GM19351 (cell line): ENCODE results near the gene CCBE1.

Experiments
- ATAC-seq: cut with Tn5 transposase; IDR thresholded peaks from one replicate; pipeline ENCODE4 v1.9.1; 2021; ENCODE audit warnings: mild to moderate bottlenecking, moderate library complexity; ENCODE audit not compliant: unreplicated experiment

The CCBE1 gene

GRCh38 chr18:59509481-59510442, 187.5 kb downstream of the CCBE1 start:
- no peak for ATAC-seq

- ATAC-seq: no peak
Observed at GRCh38 chr18:59505356-59505755, 191.9 kb downstream of the CCBE1 start.

DNA sequence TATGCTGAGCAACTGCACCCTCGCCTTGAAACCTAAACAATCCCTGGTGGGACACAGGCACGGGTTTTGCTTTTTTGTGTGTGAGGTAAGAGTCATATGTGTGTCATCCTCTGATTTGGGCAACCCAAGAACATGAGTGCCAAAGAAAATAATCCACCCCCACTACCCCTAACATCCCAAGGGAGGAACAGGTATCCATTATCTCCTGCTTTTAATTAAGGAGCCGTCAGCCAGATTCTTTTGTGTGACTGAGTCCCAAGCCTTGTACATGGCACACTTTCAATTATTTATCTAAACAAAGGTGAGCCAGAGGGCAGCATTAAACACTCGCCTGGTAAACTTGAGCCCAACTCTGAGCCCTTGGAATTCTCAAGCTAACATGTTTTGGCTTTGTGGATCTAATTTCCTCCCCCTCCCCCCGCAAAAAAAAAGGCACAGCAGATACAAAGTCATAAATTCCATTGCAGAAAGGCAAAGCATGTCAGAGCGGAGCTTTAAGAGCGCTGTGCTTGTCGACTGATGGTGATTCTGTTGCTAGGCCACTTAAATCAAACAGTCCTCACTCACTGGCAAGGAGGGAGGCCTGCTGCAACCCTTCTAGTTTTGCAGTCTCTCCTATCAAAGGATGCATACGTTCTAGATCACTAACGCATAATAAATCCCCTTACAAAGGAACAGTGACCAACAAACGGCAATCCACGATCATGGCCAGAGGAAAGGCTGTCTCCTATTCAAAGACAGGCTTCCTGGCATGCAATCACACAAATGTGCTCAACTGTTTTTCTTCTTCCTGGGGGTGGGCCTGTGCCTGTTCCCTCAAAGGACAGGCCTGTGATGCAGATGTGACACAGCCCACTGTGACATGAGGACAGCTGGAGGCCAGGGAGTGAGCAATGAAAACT, 194.7 kb downstream of the CCBE1 start:
- ATAC-seq: no peak

GRCh38 chr18:59501920-59502273, 195.3 kb downstream of the CCBE1 start:
- no peak for ATAC-seq

DNA sequence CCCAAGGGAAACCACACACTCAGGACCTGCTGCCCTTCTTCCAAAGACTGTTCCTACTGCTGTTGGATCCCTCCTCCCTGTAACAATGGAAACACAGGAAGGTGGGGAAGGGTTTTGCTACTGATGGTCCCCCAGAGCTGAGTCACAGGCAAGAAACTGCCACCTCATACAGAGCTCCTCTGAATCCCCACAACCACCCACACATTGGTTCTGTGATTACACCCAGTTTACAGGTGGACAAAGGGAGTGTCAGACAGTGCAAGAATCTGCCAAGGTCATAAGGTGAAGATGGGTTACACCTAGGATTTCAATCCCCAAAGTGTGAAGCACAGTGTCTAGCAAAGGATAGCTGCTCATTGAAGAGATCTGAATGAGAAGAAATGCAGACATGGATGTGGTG, 196.5 kb downstream of the CCBE1 start:
- peak; percentile 47 for ATAC-seq

DNA sequence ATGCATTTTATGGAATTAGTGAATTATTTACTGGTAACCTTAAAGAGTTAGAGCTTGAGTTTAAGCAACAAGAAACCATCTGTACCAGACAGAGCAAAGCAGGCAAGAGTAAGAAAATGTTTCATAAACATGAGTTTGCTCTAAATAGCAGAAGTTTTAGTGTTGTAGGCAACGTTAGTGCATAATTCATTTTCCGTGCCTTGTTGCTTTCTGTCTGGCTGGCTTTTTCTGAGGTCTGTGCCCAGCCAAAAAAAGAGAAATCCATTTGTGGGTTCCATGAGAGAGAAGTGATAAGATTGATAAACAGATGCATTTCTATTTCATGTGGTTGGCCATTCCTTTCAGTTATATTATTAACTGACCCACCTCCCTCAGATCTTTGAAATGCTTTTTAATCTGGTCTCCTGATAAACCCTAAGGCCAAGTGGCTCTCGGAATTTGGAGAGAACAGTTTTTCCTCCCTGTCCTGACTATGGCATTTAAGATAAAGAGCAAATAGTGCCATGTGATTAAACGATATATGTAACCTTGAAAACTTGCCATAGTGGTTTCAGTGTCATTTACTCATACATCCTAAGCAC, 198.6 kb downstream of the CCBE1 start:
- no peak for ATAC-seq

DNA sequence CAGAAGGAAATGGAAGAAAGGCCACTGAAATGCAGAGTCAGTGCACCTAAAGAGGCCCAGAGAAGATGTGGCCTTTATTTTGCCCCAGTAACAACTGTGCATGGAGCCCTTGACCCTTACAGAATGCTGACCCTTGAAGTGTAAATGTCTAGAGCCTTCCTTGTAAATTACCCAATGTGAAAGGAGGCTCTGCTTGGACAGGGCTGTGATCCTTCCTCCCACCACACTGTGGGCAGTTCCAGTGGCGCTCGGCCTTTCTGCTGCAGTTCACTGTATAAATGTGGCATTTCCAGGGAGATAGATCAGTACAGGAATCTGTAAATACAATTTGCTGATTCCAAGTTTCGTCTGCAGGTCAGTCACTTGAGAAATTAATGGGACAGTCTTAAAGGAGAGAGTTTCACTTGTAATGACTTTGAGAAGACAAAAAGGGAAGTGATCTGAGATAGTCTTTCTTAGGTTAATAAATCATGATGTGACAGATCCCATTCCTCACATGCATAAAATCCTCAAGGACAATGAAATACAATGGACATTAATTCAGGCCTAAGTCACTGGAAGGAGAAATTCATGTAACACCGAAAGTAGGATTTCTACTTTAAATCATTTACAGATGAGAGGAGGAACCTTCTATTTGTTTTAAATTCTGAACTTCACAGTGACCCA, 204.3 kb downstream of the CCBE1 start:
- no peak for ATAC-seq

GRCh38 chr18:59488899-59489298, 208.3 kb downstream of the CCBE1 start:
- ATAC-seq: peak; percentile 79

DNA sequence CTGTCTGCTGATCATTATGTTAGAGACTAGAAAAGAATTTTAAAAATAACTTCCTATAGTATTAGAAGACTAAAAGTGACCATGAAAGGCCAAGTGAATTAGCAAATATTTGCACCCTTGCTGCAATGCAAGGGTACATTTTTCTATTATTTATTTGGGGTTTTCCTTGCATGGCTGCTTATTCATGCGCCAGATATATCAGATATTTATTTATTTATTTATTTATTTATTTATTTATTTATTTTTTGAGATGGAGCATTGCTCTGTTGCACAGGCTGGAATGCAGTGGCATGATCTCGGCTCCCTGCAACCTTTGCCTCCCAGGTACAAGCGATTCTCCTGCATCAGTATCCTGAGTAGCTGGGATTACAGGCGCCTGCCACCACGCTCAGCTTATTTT, 211.8 kb downstream of the CCBE1 start:
- ATAC-seq: no peak

DNA sequence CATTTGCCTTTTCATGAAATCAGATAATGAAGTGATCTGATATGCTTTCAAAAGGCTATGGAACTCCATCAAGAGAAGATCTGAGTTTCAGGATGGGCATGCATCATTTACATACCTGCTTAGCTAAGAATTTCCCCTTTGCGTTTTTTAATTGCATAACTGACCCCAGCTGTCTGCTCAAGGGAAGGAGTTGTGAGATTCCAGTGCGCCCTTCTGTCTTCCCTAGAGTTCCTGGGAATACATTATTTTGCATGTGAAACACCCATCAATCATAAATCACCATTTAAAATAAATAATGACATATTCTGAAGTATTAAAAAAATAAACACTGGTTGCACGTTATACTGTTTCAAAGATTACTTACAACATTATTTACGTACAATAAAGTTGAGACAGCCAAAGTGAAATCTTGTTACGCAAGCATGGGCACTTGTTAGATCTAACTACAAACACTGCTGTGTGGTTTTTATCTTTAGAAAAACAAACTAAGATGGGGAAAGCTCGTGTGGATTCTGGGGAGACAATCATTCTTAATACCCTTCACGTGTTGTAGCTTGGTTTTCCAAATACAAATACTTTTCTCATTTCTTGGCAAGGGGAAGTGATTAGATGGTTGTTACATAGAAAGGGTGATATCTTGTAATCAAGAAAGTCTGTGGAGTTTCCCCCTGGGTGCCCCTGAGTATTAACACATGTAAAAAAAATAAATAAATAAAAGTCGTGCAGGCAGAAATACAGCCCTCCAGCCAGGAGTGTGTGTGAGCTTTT, 212.5 kb downstream of the CCBE1 start:
- ATAC-seq: no peak

GRCh38 chr18:59484131-59484530, 213.1 kb downstream of the CCBE1 start:
- no peak for ATAC-seq

GRCh38 chr18:59481436-59481835, 215.8 kb downstream of the CCBE1 start:
- no peak for ATAC-seq

DNA sequence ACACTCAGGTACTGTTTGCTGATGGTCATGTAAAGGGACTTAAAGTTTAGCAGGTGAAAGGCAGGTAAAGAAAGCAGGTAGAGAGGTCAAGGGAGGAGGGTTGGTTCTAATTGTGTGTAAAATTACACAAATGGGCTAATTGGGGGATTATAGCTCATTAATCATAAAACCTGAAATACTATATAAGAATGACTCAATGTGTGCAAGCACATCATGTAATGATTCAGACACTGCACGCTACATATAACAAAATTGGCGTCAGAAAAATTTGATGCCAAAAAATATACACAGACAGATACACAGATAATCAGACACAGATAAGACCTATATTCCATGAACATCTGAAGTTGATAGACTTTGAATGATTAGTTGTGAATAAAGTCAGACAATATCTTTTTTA, 217.4 kb downstream of the CCBE1 start:
- no peak for ATAC-seq

GRCh38 chr18:59478591-59478990, 218.6 kb downstream of the CCBE1 start:
- ATAC-seq: no peak

GRCh38 chr18:59477849-59478248, 219.4 kb downstream of the CCBE1 start:
- ATAC-seq: no peak

DNA sequence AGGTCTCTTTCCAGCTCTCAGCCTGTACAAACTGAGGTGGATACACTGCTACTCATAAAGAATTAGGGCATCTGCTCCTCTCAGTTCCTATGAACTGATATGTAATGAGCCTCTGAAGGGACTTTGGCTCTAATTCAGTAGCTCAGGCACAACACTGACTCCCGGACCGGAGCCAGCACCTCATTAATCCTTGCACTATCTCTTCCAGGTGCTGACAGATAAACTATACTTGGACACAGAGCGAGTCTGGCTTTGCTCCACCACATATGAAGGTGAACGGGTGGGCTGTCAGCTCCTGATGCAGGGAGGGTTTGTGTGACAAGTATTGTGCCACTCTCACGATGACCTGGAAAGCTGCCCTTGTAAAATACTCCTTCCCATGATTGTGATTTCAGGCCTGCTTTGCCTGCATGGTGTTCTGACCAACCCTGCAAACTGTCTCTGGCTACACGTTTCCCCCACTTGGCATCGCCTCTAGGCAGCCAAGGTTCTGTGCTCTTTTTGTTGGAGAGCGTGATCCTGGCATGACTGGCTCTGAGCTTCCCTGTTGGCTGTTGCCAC, 226.6 kb downstream of the CCBE1 start:
- ATAC-seq: no peak

- no peak for ATAC-seq
Observed at GRCh38 chr18:59469463-59470180, 227.6 kb downstream of the CCBE1 start.

DNA sequence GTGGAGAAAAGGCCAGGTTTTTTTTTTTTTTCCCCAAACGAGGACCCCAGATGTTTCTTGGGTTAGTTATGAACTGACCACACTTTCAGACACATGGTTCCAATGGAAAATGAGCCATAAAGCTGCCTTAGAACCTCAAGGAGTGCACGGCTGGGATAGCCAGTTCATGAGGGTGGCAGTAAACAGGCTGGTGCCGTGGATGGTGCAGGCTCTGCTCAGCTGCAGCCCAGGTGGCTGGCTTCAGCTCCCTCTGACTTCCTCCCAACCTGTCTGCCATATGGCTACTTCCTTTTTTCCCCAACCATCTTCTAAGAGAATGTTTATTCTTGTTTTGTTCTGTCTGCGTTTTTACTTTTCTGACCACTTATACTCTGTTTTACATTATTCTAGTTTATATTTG, 228.4 kb downstream of the CCBE1 start:
- no peak for ATAC-seq

- ATAC-seq: no peak
Observed at GRCh38 chr18:59467497-59467896, 229.7 kb downstream of the CCBE1 start.
